K562 (cell line): Measurements from ENCODE around the gene TMTC3. TPM values are rescaled to one million over a fixed set of nuclear protein-coding genes. Genes with fewer than 3 reads are reported as not detected.

Experiments
- ATAC-seq: fragments of 200-7000 bp; cut with Tn5 transposase; 3 replicates; pipeline ENCODE4 v1.9.1; 2020; ENCODE audit warnings: moderate library complexity
- BruUV-seq: library from RNA; stranded (reverse); fragments of 400-500 nt; replicated peaks from 2 replicates; lab custom pipeline; 2021; lab: Mats Ljungman, UMichigan
- CTCF ChIA-PET: fragments of 300-600 bp; formaldehyde crosslinking; extraction: SDS; loops from one replicate; lab custom pipeline; 2021; ENCODE audit warnings: low intra/inter-chr PET ratio; lab: Yijun Ruan, JAX
- POLR2A ChIA-PET: fragments of 300-600, 350-650 bp; sonication (Branson Sonifier 250); formaldehyde crosslinking; extraction: SDS; loops from one replicate; lab custom pipeline; 2021; ENCODE audit warnings: antibody characterized with exemption, inconsistent platforms; lab: Yijun Ruan, JAX
- DNase-seq, 4 experiments: peaks; one replicate each; pipeline versions ENCODE4 v3.0.0 to v3.0.0-alpha.2; 2011 to 2018; ENCODE audit warnings: low spot score in 3 of 4, mixed read lengths in 3 of 4; ENCODE audit errors: extremely low read depth in 1 of 4
- FAIRE-seq: peaks from 2 replicates; lab custom pipeline; 2011; peaks lifted over from hg19 to GRCh38; lab: Jason Lieb, UNC
- H2AFZ ChIP-seq: 2 replicates; pipeline ENCODE4 v1.6.0; 2011; ENCODE audit warnings: low read depth, low read length, control low read depth, inconsistent platforms
- H3K27ac ChIP-seq: fragments of 200-600 bp; 3 replicates; pipeline ENCODE4 v1.8.0; 2011; ENCODE audit warnings: low read depth, mild to moderate bottlenecking, control low read depth, inconsistent platforms, low read length, moderate library complexity, mixed read lengths; ENCODE audit errors: extremely low read depth
- H3K27me3 ChIP-seq, 2 experiments: fragments of 300-600 bp in 1 of 2; 2 replicates in 1 of 2; 3 replicates in 1 of 2; pipeline versions ENCODE4 v1.6.0 to v1.8.0; 2011; ENCODE audit warnings: inconsistent platforms in 2 of 2, low read length in 2 of 2, mild to moderate bottlenecking in 1 of 2, mixed read lengths in 1 of 2, moderate library complexity in 1 of 2; ENCODE audit not compliant: control insufficient read depth in 2 of 2, insufficient read depth in 2 of 2
- H3K36me3 ChIP-seq: fragments of 300-600 bp; 3 replicates; pipeline ENCODE4 v1.8.0; 2011; ENCODE audit warnings: mild to moderate bottlenecking, low read length, inconsistent platforms; ENCODE audit not compliant: control insufficient read depth, insufficient read depth
- H3K4me1 ChIP-seq, 2 experiments: fragments of 200-600 bp in 1 of 2; replicated peaks in 1 of 2; 2 replicates in 1 of 2; 3 replicates in 1 of 2; pipeline versions ENCODE4 v1.5.1 to v1.8.0; 2011; ENCODE audit warnings: inconsistent platforms in 2 of 2, low read length in 2 of 2, mild to moderate bottlenecking in 1 of 2, mixed read lengths in 1 of 2, moderate library complexity in 1 of 2; ENCODE audit not compliant: control insufficient read depth in 2 of 2, insufficient read depth in 2 of 2
- H3K4me2 ChIP-seq: 2 replicates; pipeline ENCODE4 v1.6.1; 2011; ENCODE audit warnings: low read length, control low read depth, inconsistent platforms, mixed read lengths; ENCODE audit not compliant: insufficient read depth
- H3K4me3 ChIP-seq: fragments of 200-600 bp; sonication (generic), shearing (Covaris generic); 2 replicates; pipeline ENCODE4 v1.5.1; 2016; ENCODE audit warnings: control low read depth, inconsistent platforms
- H3K79me2 ChIP-seq: fragments of 200-600 bp; 3 replicates; pipeline ENCODE4 v1.8.0; 2011; ENCODE audit warnings: low read length, inconsistent platforms; ENCODE audit not compliant: control insufficient read depth, insufficient read depth
- H3K9ac ChIP-seq, 2 experiments: 2 replicates each; pipeline versions ENCODE4 v1.6.0 to v1.6.1; 2011; ENCODE audit warnings: low read depth in 2 of 2, low read length in 2 of 2, control low read depth in 1 of 2, inconsistent platforms in 1 of 2, mild to moderate bottlenecking in 1 of 2, mixed read lengths in 1 of 2; ENCODE audit not compliant: insufficient read depth in 1 of 2
- H3K9me1 ChIP-seq: one replicate; pipeline ENCODE4 v1.6.0; 2011; ENCODE audit warnings: inconsistent platforms, mild to moderate bottlenecking, low read length, moderate library complexity; ENCODE audit not compliant: control insufficient read depth, insufficient read depth
- H3K9me3 ChIP-seq: replicated peaks from 2 replicates; pipeline ENCODE4 v1.5.1; 2011; ENCODE audit warnings: low read depth, low read length, inconsistent platforms; ENCODE audit not compliant: control insufficient read depth, insufficient read depth
- H4K20me1 ChIP-seq: replicated peaks from 2 replicates; pipeline ENCODE4 v1.6.1; 2011; ENCODE audit warnings: low read length, inconsistent platforms, mixed read lengths; ENCODE audit not compliant: control insufficient read depth, insufficient read depth
- LARP7 ChIP-seq: fragments of 450-650 bp; IDR thresholded peaks from 2 replicates; pipeline ENCODE4 v1.6.1; 2016
- PATZ1 ChIP-seq: fragments of 250-450 bp; sonication (Bioruptor Pico); IDR thresholded peaks from 2 replicates; pipeline ENCODE4 v1.5.0; 2020; ENCODE audit warnings: mild to moderate bottlenecking, borderline replicate concordance
- SMAD2 ChIP-seq: fragments of 150-350 bp; IDR thresholded peaks from 2 replicates; pipeline ENCODE4 v1.6.1; 2014; ENCODE audit warnings: low read depth, mild to moderate bottlenecking, low read length
- SP2 ChIP-seq: IDR thresholded peaks from 2 replicates; pipeline ENCODE4 v1.6.1; 2011; ENCODE audit warnings: mild to moderate bottlenecking, low read depth, low read length, moderate library complexity; ENCODE audit not compliant: poor library complexity, severe bottlenecking; ENCODE audit errors: extremely low read depth
- THRAP3 ChIP-seq: fragments of 450-650 bp; IDR thresholded peaks from 2 replicates; pipeline ENCODE4 v1.6.1; 2016; ENCODE audit warnings: mild to moderate bottlenecking, inconsistent platforms, borderline replicate concordance
- ZNF518B ChIP-seq: fragments of 250-450 bp; sonication (Bioruptor Pico); IDR thresholded peaks from 2 replicates; pipeline ENCODE4 v1.5.0; 2021; ENCODE audit warnings: mild to moderate bottlenecking, moderate library complexity
- ZNF695 ChIP-seq: fragments of 450-650 bp; formaldehyde crosslinking; IDR thresholded peaks from 2 replicates; pipeline ENCODE4 v1.4.0; 2020; ENCODE audit warnings: mild to moderate bottlenecking, moderate library complexity
- in situ Hi-C: fragments of 300-500 bp; cut with MboI; formaldehyde crosslinking; loops from 4 replicates; pipeline ENCODE4 v1.15.0; 2018; ENCODE audit warnings: inconsistent platforms, mixed read lengths
- intact Hi-C: fragments of 100-400 bp; cut with micrococcal nuclease; formaldehyde crosslinking; loops from 2 replicates; pipeline ENCODE4 v1.14.2; 2022
- polyA plus RNA-seq, 8 experiments: library from polyadenylated mRNA; depleted of rRNA in 4 of 8; stranded (reverse) in 5 of 8; unstranded in 3 of 8; fragments of >200 nt; fragmentation: Nextera tagmentation in 2 of 8; fragmentation: Illumina TruSeq in 1 of 8; extraction: Ambion mirVana in 2 of 8; extraction: Trizol in 1 of 8; gene quantifications; 2 replicates each; pipeline versions ENCODE4 v1.2.1 to v1.2.3, GENCODE V29; 2011 to 2014; ENCODE audit warnings: inconsistent platforms in 1 of 8, missing spikeins in 1 of 8
- total RNA-seq, 7 experiments: library from RNA; depleted of rRNA in 6 of 7; stranded (reverse); fragments of >200 nt in 6 of 7; fragmentation: Illumina TruSeq in 2 of 7; extraction: Trizol in 2 of 7; gene quantifications; 2 replicates each; pipeline versions ENCODE4 v1.2.1 to v1.2.3, GENCODE V29; 2011 to 2021; ENCODE audit warnings: low replicate concordance in 1 of 7
- TF ChIP-seq, protein P1 (sequence below): fragments of 250-450 bp; sonication (Bioruptor Pico); IDR thresholded peaks from 2 replicates; pipeline ENCODE4 v1.5.0; 2022; ENCODE audit warnings: mild to moderate bottlenecking
- TF ChIP-seq, protein P2 (sequence below): fragments of 250-450 bp; sonication (Bioruptor Pico); IDR thresholded peaks from 2 replicates; pipeline ENCODE4 v1.8.0; 2022; ENCODE audit warnings: inconsistent platforms, mild to moderate bottlenecking, moderate library complexity, borderline replicate concordance

The TMTC3 gene
- total and polyA plus RNA-seq, 9 of the 15 experiments (the other 6 are each of a cell fraction or from before 2014, with no cell fraction given), result 1.9 to 9.8 (median 4.7) TPM

- TF ChIP-seq SP2, result no peak
- TF ChIP-seq, protein P1, sequence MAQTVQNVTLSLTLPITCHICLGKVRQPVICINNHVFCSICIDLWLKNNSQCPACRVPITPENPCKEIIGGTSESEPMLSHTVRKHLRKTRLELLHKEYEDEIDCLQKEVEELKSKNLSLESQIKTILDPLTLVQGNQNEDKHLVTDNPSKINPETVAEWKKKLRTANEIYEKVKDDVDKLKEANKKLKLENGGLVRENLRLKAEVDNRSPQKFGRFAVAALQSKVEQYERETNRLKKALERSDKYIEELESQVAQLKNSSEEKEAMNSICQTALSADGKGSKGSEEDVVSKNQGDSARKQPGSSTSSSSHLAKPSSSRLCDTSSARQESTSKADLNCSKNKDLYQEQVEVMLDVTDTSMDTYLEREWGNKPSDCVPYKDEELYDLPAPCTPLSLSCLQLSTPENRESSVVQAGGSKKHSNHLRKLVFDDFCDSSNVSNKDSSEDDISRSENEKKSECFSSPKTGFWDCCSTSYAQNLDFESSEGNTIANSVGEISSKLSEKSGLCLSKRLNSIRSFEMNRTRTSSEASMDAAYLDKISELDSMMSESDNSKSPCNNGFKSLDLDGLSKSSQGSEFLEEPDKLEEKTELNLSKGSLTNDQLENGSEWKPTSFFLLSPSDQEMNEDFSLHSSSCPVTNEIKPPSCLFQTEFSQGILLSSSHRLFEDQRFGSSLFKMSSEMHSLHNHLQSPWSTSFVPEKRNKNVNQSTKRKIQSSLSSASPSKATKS, result no peak
- TF ChIP-seq, protein P2, sequence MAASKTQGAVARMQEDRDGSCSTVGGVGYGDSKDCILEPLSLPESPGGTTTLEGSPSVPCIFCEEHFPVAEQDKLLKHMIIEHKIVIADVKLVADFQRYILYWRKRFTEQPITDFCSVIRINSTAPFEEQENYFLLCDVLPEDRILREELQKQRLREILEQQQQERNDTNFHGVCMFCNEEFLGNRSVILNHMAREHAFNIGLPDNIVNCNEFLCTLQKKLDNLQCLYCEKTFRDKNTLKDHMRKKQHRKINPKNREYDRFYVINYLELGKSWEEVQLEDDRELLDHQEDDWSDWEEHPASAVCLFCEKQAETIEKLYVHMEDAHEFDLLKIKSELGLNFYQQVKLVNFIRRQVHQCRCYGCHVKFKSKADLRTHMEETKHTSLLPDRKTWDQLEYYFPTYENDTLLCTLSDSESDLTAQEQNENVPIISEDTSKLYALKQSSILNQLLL (CRISPR knock-in tag), result no peak
Observed at GRCh38 chr12:88167384-88167783, 25.3 kb downstream of the TMTC3 start (continued).

- FAIRE-seq (no peak), ATAC-seq (no peak), DNase-seq (no peak)
- H3K36me3 ChIP-seq, result peaks cover 38% of the 10 kb centered on the region; the same call in 2 of the 3 replicates
- no peaks in the 10 kb centered on the region for H3K9me3 ChIP-seq
- no peaks in the 10 kb centered on the region for H3K4me1 ChIP-seq
- H3K4me2 ChIP-seq, result no peak overlapping the region
- H3K27me3 ChIP-seq, result no peaks in the 10 kb centered on the region
- no peak overlapping the region for H3K27ac ChIP-seq
- H2AFZ ChIP-seq, result no peak overlapping the region
- CTCF ChIA-PET, result no interaction called here
- H3K4me3 ChIP-seq, result no peak overlapping the region
- no peaks in the 10 kb centered on the region for H4K20me1 ChIP-seq
- H3K9me1 ChIP-seq, result no peaks in the 10 kb centered on the region
- in situ Hi-C loops, result no loop called here
- no TSS peak for BruUV-seq
- POLR2A ChIA-PET, result interaction anchor here (0.8 kb wide), 1 partner anchor 31 kb away, joined by 4 read pairs; the partner anchor contains the start of genes CEP290 and TMTC3
- H3K9ac ChIP-seq, result no peak overlapping the region
- intact Hi-C loops, result no loop called here
- no peaks in the 10 kb centered on the region for H3K79me2 ChIP-seq
- no peak for TF ChIP-seq SMAD2
- TF ChIP-seq PATZ1, result no peak
- TF ChIP-seq ZNF518B (CRISPR knock-in tag), result no peak
- TF ChIP-seq THRAP3, result no peak
- TF ChIP-seq LARP7, result no peak
- no peak for TF ChIP-seq ZNF695 (CRISPR knock-in tag)
Observed at GRCh38 chr12:88172844-88173407, 30.8 kb downstream of the TMTC3 start.
